ENCODE data around the gene MAGEB1.

MAGEB1 gene

GRCh38 chrX:30246769-30247489, at the start of gene MAGEB1:
Gene MAGEB1, plus strand, starts transcription at chrX:30247146. Its CDS starts 3,348 bp downstream, at chrX:30250494.
- no peak for DNase-seq (ENCODE audit: low read depth)

- no peak for DNase-seq (ENCODE audit: low read depth)
These were observed 34.8 kb upstream of the MAGEB1 start for GRCh38 chrX:30212172-30212571.

GRCh38 chrX:30215357-30215843, 31.5 kb upstream of the MAGEB1 start, which contains the start of gene MAGEB2:
Gene MAGEB2, plus strand, starts transcription at chrX:30215563. Its CDS starts 3,018 bp downstream, at chrX:30218581.
- no peak for DNase-seq (ENCODE audit: low read depth)

- no peak for DNase-seq (ENCODE audit: low read depth)
These were observed 29.5 kb upstream of the MAGEB1 start for GRCh38 chrX:30217465-30217864.

GRCh38 chrX:30219372-30219771, 27.6 kb upstream of the MAGEB1 start:
- no peak for DNase-seq (ENCODE audit: low read depth)

GRCh38 chrX:30220661-30221060, 26.3 kb upstream of the MAGEB1 start:
- DNase-seq (ENCODE audit: low read depth), result no peak

GRCh38 chrX:30224536-30224935, 22.4 kb upstream of the MAGEB1 start:
- no peak for DNase-seq (ENCODE audit: low read depth)

GRCh38 chrX:30228526-30228925, 18.4 kb upstream of the MAGEB1 start:
- no peak for DNase-seq (ENCODE audit: low read depth)

GRCh38 chrX:30230395-30230794, 16.6 kb upstream of the MAGEB1 start, which contains the start of gene MAGEB3:
Gene MAGEB3, plus strand, starts transcription at chrX:30230657. Its CDS starts 5,268 bp downstream, at chrX:30235925.
- no peak for DNase-seq (ENCODE audit: low read depth)

- no peak for DNase-seq (ENCODE audit: low read depth)
These were observed 5.1 kb upstream of the MAGEB1 start, which contains the start of gene MAGEB4 for GRCh38 chrX:30241724-30242415. Gene MAGEB4, plus strand, starts transcription at chrX:30242000. Its CDS starts 136 bp downstream, at chrX:30242136.

- no peak for DNase-seq (ENCODE audit: low read depth)
These were observed 1.9 kb downstream of the MAGEB1 start for GRCh38 chrX:30248854-30249253.

- no peak for DNase-seq (ENCODE audit: low read depth)
These were observed 6.3 kb downstream of the MAGEB1 start for GRCh38 chrX:30253257-30253656.

GRCh38 chrX:30259927-30260326, 13.0 kb downstream of the MAGEB1 start:
- DNase-seq (ENCODE audit: low read depth), result no peak

- DNase-seq (ENCODE audit: low read depth), result no peak
These were observed 14.1 kb downstream of the MAGEB1 start for GRCh38 chrX:30261012-30261411.

GRCh38 chrX:30262763-30263162, 15.8 kb downstream of the MAGEB1 start:
- no peak for DNase-seq (ENCODE audit: low read depth)

- DNase-seq (ENCODE audit: low read depth), result no peak
These were observed 23.7 kb downstream of the MAGEB1 start for GRCh38 chrX:30270639-30271038.

GRCh38 chrX:30275498-30275897, 28.6 kb downstream of the MAGEB1 start:
- DNase-seq (ENCODE audit: low read depth), result peak; percentile 7

- peak; percentile 44 for DNase-seq (ENCODE audit: low read depth)
These were observed 31.4 kb downstream of the MAGEB1 start for GRCh38 chrX:30278365-30278764.

- no peak for DNase-seq (ENCODE audit: low read depth)
These were observed 33.5 kb downstream of the MAGEB1 start for GRCh38 chrX:30280428-30280827.

GRCh38 chrX:30282527-30282926, 35.6 kb downstream of the MAGEB1 start:
- DNase-seq (ENCODE audit: low read depth), result no peak

- DNase-seq (ENCODE audit: low read depth), result peak; percentile 88
These were observed 36.7 kb downstream of the MAGEB1 start for GRCh38 chrX:30283456-30284200.
